Gastroesophageal sphincter (tissue), 4 donors: ENCODE results near the gene ITGAL. TPM values are rescaled to one million over a fixed set of nuclear protein-coding genes. Genes with fewer than 3 reads are reported as not detected.

Experiments used
- ATAC-seq: fragments of 150-250 bp; one replicate; pipeline ENCODE4 v1.9.1; 2016; ENCODE audit warnings: mild to moderate bottlenecking, moderate library complexity
- H3K27ac ChIP-seq, 4 donors: fragments of 200-600 bp; sonication (generic) in 3 of 4; 1 replicate in 3 of 4; 2 replicates in 1 of 4; pipeline ENCODE4 v1.5.1; 2016 to 2019
- H3K27me3 ChIP-seq: fragments of 200-600 bp; sonication (generic); one replicate; pipeline ENCODE4 v1.5.1; 2019
- H3K36me3 ChIP-seq, 2 donors: fragments of 200-600 bp; sonication (generic); one replicate each; pipeline ENCODE4 v1.5.1; 2019; ENCODE audit warnings: control low read depth in 1 of 2
- H3K4me1 ChIP-seq, 3 donors: fragments of 200-600 bp; sonication (generic); 1 replicate in 2 of 3; 2 replicates in 1 of 3; pipeline ENCODE4 v1.5.1; 2016 to 2019; ENCODE audit warnings: control low read depth in 2 of 3
- H3K4me3 ChIP-seq, 2 donors: fragments of 200-600 bp; sonication (generic); one replicate each; pipeline ENCODE4 v1.5.1; 2019; ENCODE audit warnings: mild to moderate bottlenecking in 1 of 2, moderate library complexity in 1 of 2
- H3K9me3 ChIP-seq, 3 donors: fragments of 200-600 bp; sonication (generic); one replicate each; pipeline ENCODE4 v1.5.1; 2017 to 2019; ENCODE audit warnings: control low read depth in 2 of 3
- EP300 ChIP-seq: sonication (generic); formaldehyde crosslinking; IDR thresholded peaks from one replicate; pipeline ENCODE4 v1.6.1; 2017; ENCODE audit warnings: antibody characterized with exemption, mild to moderate bottlenecking
- POLR2A ChIP-seq, 2 donors: fragments of 450-650 bp; IDR thresholded peaks; one replicate each; pipeline ENCODE4 v1.6.1; 2017; ENCODE audit warnings: antibody characterized with exemption in 2 of 2, mild to moderate bottlenecking in 2 of 2, moderate library complexity in 1 of 2
- POLR2AphosphoS5 ChIP-seq: sonication (generic); formaldehyde crosslinking; IDR thresholded peaks from one replicate; pipeline ENCODE4 v1.6.1; 2017; ENCODE audit warnings: antibody characterized with exemption
- WGBS, 2 donors: methylation state at CpG; one replicate each; pipeline ENCODE4 v1.1.5; 2018; ENCODE audit warnings: low coverage in 1 of 2; 5-methylcytosine and 5-hydroxymethylcytosine counted together
- small RNA-seq, 4 donors: library from RNA; depleted of rRNA; stranded (forward); fragments of <200 nt; gene quantifications; one replicate each; pipeline ENCODE3, GENCODE V24; 2016
- total RNA-seq, 4 donors: library from RNA; depleted of rRNA; stranded (reverse); fragments of >200 nt; gene quantifications; one replicate each; pipeline ENCODE4 v1.1.0, GENCODE V29; 2016
- TF ChIP-seq, protein P1 (sequence below), 4 experiments: fragments of 200-600 bp in 2 of 4; fragments of 450-650 bp in 2 of 4; sonication (generic) in 1 of 4; IDR thresholded peaks; one replicate each; pipeline ENCODE4 v1.5.1; 2017 to 2019; ENCODE audit warnings: antibody characterized with exemption in 4 of 4, mild to moderate bottlenecking in 2 of 4, moderate library complexity in 2 of 4

The ITGAL gene
- total RNA-seq, 4 donors from 2014 or later = 0.30 to 4.2 (median 0.97) TPM

DNA sequence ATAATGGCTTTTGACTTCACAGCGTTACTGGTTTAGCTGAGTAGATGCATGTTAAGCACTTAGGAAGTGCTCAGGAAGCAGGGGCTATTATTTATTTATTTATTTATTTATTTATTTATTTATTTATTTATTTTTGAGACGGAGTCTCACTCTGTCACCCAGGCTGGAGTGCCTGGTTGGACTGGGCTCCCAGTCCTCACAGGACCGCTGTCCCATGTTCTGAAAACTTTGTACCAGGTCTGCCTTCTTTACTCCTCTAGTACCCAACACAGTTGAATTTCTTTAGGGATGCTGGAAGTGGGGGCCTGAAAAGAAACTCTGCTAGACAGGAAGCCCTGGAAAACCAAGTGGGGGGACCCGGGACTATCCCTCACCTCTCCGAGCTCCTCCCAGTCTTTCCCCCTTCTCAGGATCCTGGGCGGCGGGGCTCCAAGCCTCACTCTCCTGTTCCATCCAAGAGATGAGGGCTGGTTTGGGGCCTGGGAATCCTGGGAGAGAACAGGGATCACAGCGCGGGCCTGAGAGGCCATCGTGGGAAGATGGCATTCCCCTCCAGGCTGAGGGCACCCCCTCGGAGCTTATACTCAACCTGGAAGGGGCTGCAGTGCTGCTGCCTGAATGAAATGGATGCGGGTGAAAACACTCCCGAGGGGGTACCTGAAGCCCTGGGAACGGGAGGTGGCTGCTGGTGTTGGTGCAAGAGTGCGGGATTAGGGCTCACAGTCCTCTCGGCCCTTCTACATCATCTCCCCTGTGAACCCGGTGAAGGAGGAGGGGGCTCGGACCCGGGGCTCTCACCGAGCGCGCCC is 98.3 kb downstream of the ITGAL start:
- Histone ChIP-seq H3K9me3 (no peaks in the 10 kb centered on the region), H3K27ac (peak overlapping the region; percentile 91 to 99 (median 96)), H3K4me1 (peaks cover 0 to 30% (median 19%) of the 10 kb centered on the region in 3 donors), H3K36me3 (peaks cover 0 to 5% of the 10 kb centered on the region in 2 donors), H3K27me3 (no peaks in the 10 kb centered on the region), H3K4me3 (peak overlapping the region; percentile 72 to 78)
- WGBS, 2 donors = 4 to 73% methylated on average over 1 to 4 of the region's 22 CpGs
- no peak for TF ChIP-seq POLR2A (IDR thresholded peaks at IDR 0.05)
- TF ChIP-seq, protein P1, sequence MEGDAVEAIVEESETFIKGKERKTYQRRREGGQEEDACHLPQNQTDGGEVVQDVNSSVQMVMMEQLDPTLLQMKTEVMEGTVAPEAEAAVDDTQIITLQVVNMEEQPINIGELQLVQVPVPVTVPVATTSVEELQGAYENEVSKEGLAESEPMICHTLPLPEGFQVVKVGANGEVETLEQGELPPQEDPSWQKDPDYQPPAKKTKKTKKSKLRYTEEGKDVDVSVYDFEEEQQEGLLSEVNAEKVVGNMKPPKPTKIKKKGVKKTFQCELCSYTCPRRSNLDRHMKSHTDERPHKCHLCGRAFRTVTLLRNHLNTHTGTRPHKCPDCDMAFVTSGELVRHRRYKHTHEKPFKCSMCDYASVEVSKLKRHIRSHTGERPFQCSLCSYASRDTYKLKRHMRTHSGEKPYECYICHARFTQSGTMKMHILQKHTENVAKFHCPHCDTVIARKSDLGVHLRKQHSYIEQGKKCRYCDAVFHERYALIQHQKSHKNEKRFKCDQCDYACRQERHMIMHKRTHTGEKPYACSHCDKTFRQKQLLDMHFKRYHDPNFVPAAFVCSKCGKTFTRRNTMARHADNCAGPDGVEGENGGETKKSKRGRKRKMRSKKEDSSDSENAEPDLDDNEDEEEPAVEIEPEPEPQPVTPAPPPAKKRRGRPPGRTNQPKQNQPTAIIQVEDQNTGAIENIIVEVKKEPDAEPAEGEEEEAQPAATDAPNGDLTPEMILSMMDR (IDR thresholded peaks at IDR 0.05) = no peak
- no peak for TF ChIP-seq EP300
- no peak for TF ChIP-seq POLR2AphosphoS5
- no peak for ATAC-seq

GRCh38 chr16:30571445-30572322 is 99.1 kb downstream of the ITGAL start, which contains the start of gene ZNF688:
Gene ZNF688 (minus strand): TSS chr16:30571714. CDS start chr16:30571629, 85 bp downstream.
- H3K27ac ChIP-seq = peak within 1 kb of the TSS; percentile 91 to 99 (median 96)
- TF ChIP-seq EP300 (no peak), POLR2AphosphoS5 (peak; percentile 72), POLR2A (IDR thresholded peaks at IDR 0.05) (peak; percentile 47)
- TF ChIP-seq, protein P1 (IDR thresholded peaks at IDR 0.05) = peak in 3 of 4 experiments; percentile 4 to 19 (median 15)
- peaks cover 0 to 5% of the 10 kb centered on the region in 2 donors for H3K36me3 ChIP-seq
- H3K4me1 ChIP-seq = peaks cover 0 to 30% (median 19%) of the 10 kb centered on the region in 3 donors
- ATAC-seq = peak; percentile 96
- no peaks in the 10 kb centered on the region for H3K27me3 ChIP-seq
- 0 to 3% methylated on average over 5 to 6 of the region's 67 CpGs for WGBS, 2 donors
- H3K9me3 ChIP-seq = no peaks in the 10 kb centered on the region
- H3K4me3 ChIP-seq = peak within 1 kb of the TSS; percentile 72 to 78

Small RNA genes lying within 50 kb of the gene (small RNA-seq; reads per million reads assigned to genes)
- gene MIR4518 (0 reads per million in 4 donors), gene RF00019 (0 reads per million in 4 donors), gene RNU7-61P (0 reads per million in 4 donors)

Other genes with a start within 250 kb of the ITGAL start
- 1 to 10 TPM in 2 of 4 donors, under 1 TPM in 2; 0.32 to 7.0 (median 2.5) TPM for gene NPIPB13, start 224.3 kb upstream of the ITGAL start, total RNA-seq
- gene CD2BP2, start 117.4 kb upstream of the ITGAL start, total RNA-seq = 10 to 100 TPM; 43.1 to 68.1 (median 54.3) TPM
- gene TBC1D10B, start 102.2 kb upstream of the ITGAL start, total RNA-seq = 10 to 100 TPM; 17.1 to 40.9 (median 20.4) TPM
- gene MYL11, start 97.9 kb upstream of the ITGAL start, total RNA-seq = not detected
- gene SEPTIN1, start 90.2 kb upstream of the ITGAL start, total RNA-seq = 1 to 10 TPM in 2 of 4 donors, under 1 TPM in 2; 0.59 to 2.2 (median 1.2) TPM
- gene ZNF48, start 77.3 kb upstream of the ITGAL start, total RNA-seq = 10 to 100 TPM in 3 of 4 donors, 1 to 10 TPM in 1; 7.9 to 17.5 (median 12.2) TPM
- 10 to 100 TPM; 17.6 to 29.3 (median 19.5) TPM for gene ZNF771, start 65.1 kb upstream of the ITGAL start, total RNA-seq
- gene DCTPP1, start 42.7 kb upstream of the ITGAL start, total RNA-seq = 10 to 100 TPM; 10.9 to 17.4 (median 13.8) TPM
- gene SEPHS2, start 26.9 kb upstream of the ITGAL start, total RNA-seq = 10 to 100 TPM; 21.6 to 36.1 (median 25.2) TPM
- 10 to 100 TPM; 41.3 to 87.8 (median 50.9) TPM for gene ZNF768, start 53.8 kb downstream of the ITGAL start, total RNA-seq
- gene ZNF747, start 62.1 kb downstream of the ITGAL start, total RNA-seq = 10 to 100 TPM; 15.3 to 31.6 (median 19.3) TPM
- 10 to 100 TPM in 2 of 4 donors, 1 to 10 TPM in 2; 6.3 to 13.1 (median 9.3) TPM for gene ZNF764, start 85.6 kb downstream of the ITGAL start, total RNA-seq
- 10 to 100 TPM; 15.9 to 22.1 (median 20.8) TPM for gene ZNF688, start 99.0 kb downstream of the ITGAL start, total RNA-seq
- gene ZNF785, start 113.0 kb downstream of the ITGAL start, total RNA-seq = 10 to 100 TPM in 3 of 4 donors, 1 to 10 TPM in 1; 6.9 to 17.0 (median 12.2) TPM
- gene ZNF689, start 137.6 kb downstream of the ITGAL start, total RNA-seq = 10 to 100 TPM in 2 of 4 donors, 1 to 10 TPM in 2; 9.7 to 13.1 (median 11.4) TPM
- 10 to 100 TPM; 21.7 to 49.2 (median 41.8) TPM for gene PRR14, start 178.2 kb downstream of the ITGAL start, total RNA-seq
- gene FBRS, start 185.7 kb downstream of the ITGAL start, total RNA-seq = 10 to 100 TPM; 19.9 to 52.1 (median 32.8) TPM
- gene SRCAP, start 226.4 kb downstream of the ITGAL start, total RNA-seq = 10 to 100 TPM; 20.6 to 57.4 (median 36.0) TPM